Pancreas (tissue), 10 donors: ENCODE results near the gene AIF1L. TPM values are rescaled to one million over a fixed set of nuclear protein-coding genes. Genes with fewer than 3 reads are reported as not detected.
A peak's percentile ranks its signal among the peaks of the same experiment; 100 is the strongest.
"Not testable (repeated sequence)": the region's sequence is repeated elsewhere in the genome, so short reads cannot be mapped to it uniquely, and the experiment has no call there.

Source experiments
- ATAC-seq, 4 donors: fragments of 200-7000 bp; cut with Tn5 transposase; one replicate each; pipeline versions ENCODE4 v1.8.0 to v1.9.1; 2020; ENCODE audit warnings: mild to moderate bottlenecking in 4 of 4, moderate library complexity in 4 of 4
- DNase-seq, 6 donors: peaks; one replicate each; pipeline ENCODE4 v3.0.0-alpha.2; 2020
- FAIRE-seq: peaks from 2 replicates; lab custom pipeline; 2012; peaks lifted over from hg19 to GRCh38; lab: Jason Lieb, UNC
- H3K27ac ChIP-seq, 4 donors: fragments of 200-600 bp; sonication (generic); 1 replicate in 3 of 4; 2 replicates in 1 of 4; pipeline versions ENCODE4 v1.5.0 to v1.8.0; 2020
- H3K27me3 ChIP-seq, 4 donors: fragments of 200-600 bp; one replicate each; pipeline ENCODE4 v1.8.0; 2021
- H3K36me3 ChIP-seq, 3 donors: fragments of 200-600 bp; sonication (generic) in 1 of 3; one replicate each; pipeline versions ENCODE4 v1.5.0 to v1.8.0; 2020 to 2021
- H3K4me1 ChIP-seq, 3 donors: fragments of 200-600 bp; one replicate each; pipeline ENCODE4 v1.8.0; 2021
- H3K4me3 ChIP-seq, 4 donors: fragments of 200-600 bp; sonication (generic) in 2 of 4; one replicate each; pipeline versions ENCODE4 v1.5.0 to v1.8.0; 2020 to 2021
- H3K9me3 ChIP-seq, 4 donors: fragments of 200-600 bp; one replicate each; pipeline ENCODE4 v1.8.0; 2021
- CTCF ChIP-seq, 4 donors: fragments of 200-600 bp; sonication (generic) in 3 of 4; IDR thresholded peaks; one replicate each; pipeline versions ENCODE4 v1.5.0 to v1.8.0; 2021; ENCODE audit warnings: antibody characterized with exemption in 4 of 4
- WGBS, 2 donors: extraction: QIAGEN DNeasy Blood & Tissue Kit; methylation state at CpG; one replicate each; pipeline ENCODE4 v1.1.7; 2013; 5-methylcytosine and 5-hydroxymethylcytosine counted together
- intact Hi-C, 3 donors: fragments of 100-400 bp; cut with DNase I; formaldehyde crosslinking; loops; one replicate each; pipeline versions ENCODE4 v1.11.1 to v1.14.2; 2022
- polyA plus RNA-seq, 2 donors: library from polyadenylated mRNA; stranded (reverse); fragments of 200-250 nt; gene quantifications; one replicate each; pipeline ENCODE4 v1.2.3, GENCODE V29; 2013
- total RNA-seq, 6 donors: library from RNA; stranded (reverse); fragmentation: NEBNext Ultra II Directional in 4 of 6; extraction: Animal tissue kit (Norgen Biotek cat#: 25700) in 4 of 6; gene quantifications; one replicate each; pipeline versions ENCODE4 v1.2.1 to v1.2.4, GENCODE V29; 2021 to 2023
- donor health status: healthy with polysubstance abuse.
- donor health status: DM: no; HTN: no; CAD: no; lungs with moderate emphysema.
- donor health status: DM: no; HTN: no; CAD: no.
- donor health status: control.
- donor health status: control.
- donor health status: Bipolar disorder and iron deficiency.
- donor health status: DM: yes; HTN: yes; CAD: no.
- donor health status: DM: no; HTN: no; CAD: no.
- donor health status: DM: no; HTN: no; CAD: no.
- donor health status: DM: yes; HTN: yes; CAD: no.

AIF1L gene
- total and polyA plus RNA-seq, 8 donors: 2.4 to 5.0 (median 4.1) TPM

GRCh38 chr9:131153595-131153994 is 57.3 kb downstream of the AIF1L start:
- 86 to 90% methylated on average over 4 of the region's 4 CpGs for WGBS, 2 donors
- no peak for TF ChIP-seq CTCF (IDR thresholded peaks at IDR 0.05)
- ATAC-seq (no peak), DNase-seq (no peak), FAIRE-seq (no peak)
- Histone ChIP-seq H3K27ac (no peak overlapping the region), H3K4me3 (no peak overlapping the region), H3K27me3 (no peaks in the 10 kb centered on the region), H3K4me1 (no peaks in the 10 kb centered on the region), H3K9me3 (no peaks in the 10 kb centered on the region), H3K36me3 (peaks cover 0 to 64% (median 27%) of the 10 kb centered on the region in 3 donors)
- intact Hi-C loops: no loop called here

GRCh38 chr9:131158673-131159072 is 62.3 kb downstream of the AIF1L start:
- WGBS, 2 donors: 94 to 97% methylated on average over 1 of the region's 1 CpG
- intact Hi-C loops, FAIRE-seq, H3K27me3 ChIP-seq, H3K9me3 ChIP-seq, H3K4me1 ChIP-seq, DNase-seq, H3K27ac ChIP-seq, H3K4me3 ChIP-seq, ATAC-seq: not testable (repeated sequence)
- peaks cover 0 to 56% (median 7%) of the 10 kb centered on the region in 3 donors for H3K36me3 ChIP-seq

DNA sequence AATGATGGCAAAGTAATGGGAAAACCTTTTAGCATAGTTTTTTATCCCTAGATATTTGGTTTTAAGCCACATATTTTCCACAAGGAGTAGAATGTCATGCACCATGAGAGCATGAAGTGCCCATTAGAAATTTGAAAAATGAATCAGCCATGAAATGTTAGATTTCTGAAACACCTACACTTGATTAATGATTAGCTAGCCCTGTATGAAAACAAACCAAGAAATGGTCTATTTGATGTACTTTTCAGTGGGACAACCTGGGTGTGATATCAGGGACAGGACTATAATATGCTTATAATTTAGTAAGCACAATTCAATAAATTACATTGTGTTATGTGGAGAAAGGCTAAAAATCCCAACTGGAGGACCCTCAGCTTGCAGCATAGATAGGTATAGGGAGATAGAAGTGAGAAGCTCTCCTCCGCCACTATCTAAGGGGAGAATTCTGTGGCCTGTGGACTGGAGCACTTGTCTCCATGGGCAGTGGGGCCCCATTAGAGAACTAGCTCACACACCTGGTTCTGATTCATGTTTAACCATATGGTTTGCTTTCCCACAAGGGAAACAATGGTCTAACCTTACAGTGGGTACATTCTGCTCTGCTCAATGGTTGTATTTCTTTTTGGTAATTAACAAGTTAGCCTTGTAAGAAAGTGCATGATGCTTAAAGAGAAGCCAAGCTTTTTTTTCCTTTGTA is 64.2 kb downstream of the AIF1L start:
- Histone ChIP-seq H3K4me3 (no peak overlapping the region), H3K36me3 (peaks cover 0 to 61% (median 12%) of the 10 kb centered on the region in 3 donors), H3K27me3 (no peaks in the 10 kb centered on the region), H3K27ac (no peak overlapping the region), H3K9me3 (no peaks in the 10 kb centered on the region), H3K4me1 (peaks cover 0 to 5% (median 0%) of the 10 kb centered on the region in 3 donors)
- no peak for TF ChIP-seq CTCF (IDR thresholded peaks at IDR 0.05)
- DNase-seq: no peak
- 97 to 100% methylated on average over 1 of the region's 1 CpG for WGBS, 2 donors
- intact Hi-C loops: no loop called here
- no peak for FAIRE-seq
- peak in 2 of 4 donors; percentile 47 to 77 for ATAC-seq

DNA sequence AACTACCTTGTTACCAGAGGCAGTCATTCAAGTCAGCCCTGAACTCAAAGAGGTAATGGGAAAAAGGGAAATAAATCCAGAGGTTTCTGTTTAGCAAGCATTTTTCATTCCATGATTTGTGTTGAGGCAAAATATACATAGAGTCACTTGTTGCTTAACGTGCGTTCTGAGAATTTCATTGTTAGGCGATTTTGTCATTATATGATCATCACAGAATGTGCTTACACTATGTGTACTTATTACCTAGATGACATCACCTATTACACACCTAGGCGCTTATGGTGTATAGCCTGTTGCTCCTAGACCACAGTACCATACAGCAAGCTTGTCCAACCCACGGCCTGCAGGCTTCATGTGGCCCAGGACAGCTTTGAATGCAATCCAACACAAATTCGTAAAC is 65.3 kb downstream of the AIF1L start:
- Histone ChIP-seq H3K9me3 (no peaks in the 10 kb centered on the region), H3K36me3 (peaks cover 0 to 61% (median 12%) of the 10 kb centered on the region in 3 donors), H3K27ac (no peak overlapping the region), H3K27me3 (no peaks in the 10 kb centered on the region), H3K4me1 (peaks cover 0 to 5% (median 0%) of the 10 kb centered on the region in 3 donors), H3K4me3 (no peak overlapping the region)
- 87 to 92% methylated on average over 6 of the region's 6 CpGs for WGBS, 2 donors
- no peak for DNase-seq
- TF ChIP-seq CTCF (IDR thresholded peaks at IDR 0.05): no peak
- no peak for FAIRE-seq
- intact Hi-C loops: no loop called here
- ATAC-seq: no peak

GRCh38 chr9:131162886-131163285 is 66.6 kb downstream of the AIF1L start:
- Histone ChIP-seq H3K27me3 (no peaks in the 10 kb centered on the region), H3K9me3 (no peaks in the 10 kb centered on the region), H3K4me1 (peaks cover 0 to 10% (median 5%) of the 10 kb centered on the region in 3 donors), H3K36me3 (peaks cover 0 to 53% (median 12%) of the 10 kb centered on the region in 3 donors), H3K27ac (no peak overlapping the region), H3K4me3 (no peak overlapping the region)
- DNase-seq (no peak), FAIRE-seq (no peak), ATAC-seq (no peak)
- 87 to 90% methylated on average over 4 of the region's 4 CpGs for WGBS, 2 donors
- no peak for TF ChIP-seq CTCF (IDR thresholded peaks at IDR 0.05)
- intact Hi-C loops: no loop called here
